Chondrocyte (in vitro differentiated cells): Measurements from ENCODE around the gene PACS2. TPM values are rescaled to one million over a fixed set of nuclear protein-coding genes. Genes with fewer than 3 reads are reported as not detected.
"Not testable (repeated sequence)": the region's sequence is repeated elsewhere in the genome, so short reads cannot be mapped to it uniquely, and the experiment has no call there.

ENCODE experiments used
- DNase-seq: peaks from one replicate; pipeline ENCODE4 v3.0.0; 2021; ENCODE audit warnings: mixed read lengths, low spot score
- H3K27ac Mint-ChIP-seq: one replicate; pipeline ENCODE4 v1.8.0; 2021; ENCODE audit warnings: mild to moderate bottlenecking, moderate library complexity, mixed read lengths; ENCODE audit not compliant: unreplicated experiment
- H3K27me3 Mint-ChIP-seq: 2 replicates; pipeline ENCODE4 v1.8.0; 2021; ENCODE audit warnings: low read depth, mixed read lengths
- H3K36me3 Mint-ChIP-seq: 2 replicates; pipeline ENCODE4 v1.8.0; 2021; ENCODE audit warnings: low read depth, mixed read lengths
- H3K4me1 Mint-ChIP-seq: 2 replicates; pipeline ENCODE4 v1.8.0; 2021; ENCODE audit warnings: low read depth, mild to moderate bottlenecking, mixed read lengths
- H3K4me3 Mint-ChIP-seq: one replicate; pipeline ENCODE4 v1.8.0; 2021; ENCODE audit warnings: mild to moderate bottlenecking, moderate library complexity, mixed read lengths; ENCODE audit not compliant: unreplicated experiment
- H3K9me3 Mint-ChIP-seq: 2 replicates; pipeline ENCODE4 v1.8.0; 2021; ENCODE audit warnings: low read depth, mixed read lengths
- CTCF ChIP-seq: fragments of 200-600 bp; sonication (generic); IDR thresholded peaks from 2 replicates; pipeline ENCODE4 v1.5.0; 2021; ENCODE audit warnings: antibody characterized with exemption, mild to moderate bottlenecking, moderate library complexity
- total RNA-seq: library from RNA; stranded (reverse); gene quantifications from 3 replicates; pipeline ENCODE4 v1.2.1, GENCODE V29; 2021

The PACS2 gene
- total RNA-seq, 1 donor from 2014 or later, result 82.6 TPM

- Mint-ChIP-seq H3K27me3 (no peaks in the 10 kb centered on the region), H3K27ac (no peak overlapping the region), H3K4me3 (no peak overlapping the region), H3K36me3 (no peaks in the 10 kb centered on the region), H3K9me3 (no peaks in the 10 kb centered on the region), H3K4me1 (peaks cover 10% of the 10 kb centered on the region)
- DNase-seq, result no peak
- TF ChIP-seq CTCF, result no peak
These were observed 43.2 kb upstream of the PACS2 start for GRCh38 chr14:105271224-105271890.

- peaks cover 10% of the 10 kb centered on the region for H3K4me1 Mint-ChIP-seq
- no peaks in the 10 kb centered on the region for H3K36me3 Mint-ChIP-seq
- no peak for DNase-seq
- no peak for TF ChIP-seq CTCF
- no peaks in the 10 kb centered on the region for H3K27me3 Mint-ChIP-seq
- H3K27ac Mint-ChIP-seq, result no peak overlapping the region
- no peaks in the 10 kb centered on the region for H3K9me3 Mint-ChIP-seq
- no peak overlapping the region for H3K4me3 Mint-ChIP-seq
These were observed 41.9 kb upstream of the PACS2 start for GRCh38 chr14:105272623-105273022.

GRCh38 chr14:105273062-105273461, 41.5 kb upstream of the PACS2 start:
- no peak for TF ChIP-seq CTCF
- DNase-seq, result no peak
- H3K4me3 Mint-ChIP-seq, result no peak overlapping the region
- no peak overlapping the region for H3K27ac Mint-ChIP-seq
- no peaks in the 10 kb centered on the region for H3K9me3 Mint-ChIP-seq
- H3K36me3 Mint-ChIP-seq, result no peaks in the 10 kb centered on the region
- H3K27me3 Mint-ChIP-seq, result no peaks in the 10 kb centered on the region
- H3K4me1 Mint-ChIP-seq, result peaks cover 10% of the 10 kb centered on the region

GRCh38 chr14:105274637-105275036, 39.9 kb upstream of the PACS2 start:
- no peak for TF ChIP-seq CTCF
- Mint-ChIP-seq H3K27me3 (no peaks in the 10 kb centered on the region), H3K36me3 (no peaks in the 10 kb centered on the region), H3K9me3 (no peaks in the 10 kb centered on the region), H3K4me3 (no peak overlapping the region), H3K4me1 (peaks cover 10% of the 10 kb centered on the region), H3K27ac (no peak overlapping the region)
- DNase-seq, result no peak

GRCh38 chr14:105275267-105275946, 39.1 kb upstream of the PACS2 start:
- no peaks in the 10 kb centered on the region for H3K36me3 Mint-ChIP-seq
- peaks cover 10% of the 10 kb centered on the region for H3K4me1 Mint-ChIP-seq
- DNase-seq, result no peak
- no peak overlapping the region for H3K4me3 Mint-ChIP-seq
- no peaks in the 10 kb centered on the region for H3K27me3 Mint-ChIP-seq
- TF ChIP-seq CTCF, result no peak
- no peaks in the 10 kb centered on the region for H3K9me3 Mint-ChIP-seq
- peak overlapping the region; percentile 80 for H3K27ac Mint-ChIP-seq

GRCh38 chr14:105277448-105277847, 37.1 kb upstream of the PACS2 start:
- not testable (repeated sequence) for H3K27me3 Mint-ChIP-seq, H3K9me3 Mint-ChIP-seq, H3K36me3 Mint-ChIP-seq, H3K4me3 Mint-ChIP-seq, DNase-seq
- Mint-ChIP-seq H3K4me1 (peaks cover 18% of the 10 kb centered on the region), H3K27ac (peak overlapping the region; percentile 27)
